K562 (cell line): ENCODE measurements around the gene TARS2. TPM values are rescaled to one million over a fixed set of nuclear protein-coding genes. Genes with fewer than 3 reads are reported as not detected.

Experiments
- ADNP ChIP-seq: fragments of 200-800 bp; sonication (Bioruptor generic); IDR thresholded peaks from 2 replicates; pipeline ENCODE4 v1.6.1; 2016; ENCODE audit warnings: missing genetic modification characterization, missing compliant biosample characterization
- CHD1 ChIP-seq: fragments of 200-600 bp; sonication (generic); IDR thresholded peaks from one replicate; pipeline ENCODE4 v1.6.1; 2012; ENCODE audit warnings: mild to moderate bottlenecking, moderate library complexity, low read length, inconsistent platforms
- ELF4 ChIP-seq: fragments of 450-650 bp; formaldehyde crosslinking; IDR thresholded peaks from 2 replicates; pipeline ENCODE4 v1.4.0; 2022; ENCODE audit warnings: missing genetic modification characterization
- KAT2B ChIP-seq: IDR thresholded peaks from one replicate; pipeline ENCODE4 v1.6.1; 2012; ENCODE audit warnings: low read depth, mild to moderate bottlenecking, control low read depth, inconsistent platforms, low read length, moderate library complexity
- KAT7 ChIP-seq: sonication (generic); formaldehyde crosslinking; IDR thresholded peaks from 2 replicates; pipeline ENCODE4 v1.8.0; 2022; ENCODE audit warnings: missing genetic modification reagents, mild to moderate bottlenecking, borderline replicate concordance
- MTA3 ChIP-seq: fragments of 450-650 bp; formaldehyde crosslinking; IDR thresholded peaks from 2 replicates; pipeline ENCODE4 v1.6.1; 2017; ENCODE audit warnings: mild to moderate bottlenecking, borderline replicate concordance
- NEUROD1 ChIP-seq: fragments of 150-350 bp; IDR thresholded peaks from 2 replicates; pipeline ENCODE4 v1.6.1; 2014; ENCODE audit warnings: borderline replicate concordance, low read length, low read depth; ENCODE audit not compliant: partially characterized antibody
- TAL1 ChIP-seq: fragments of 450-650 bp; IDR thresholded peaks from 2 replicates; pipeline ENCODE4 v1.6.1; 2016; ENCODE audit warnings: mild to moderate bottlenecking
- ZC3H4 ChIP-seq: sonication (generic); formaldehyde crosslinking; IDR thresholded peaks from 2 replicates; pipeline ENCODE4 v1.9.0; 2021; ENCODE audit warnings: missing genetic modification reagents, borderline replicate concordance
- ZNF143 ChIP-seq: sonication (generic); formaldehyde crosslinking; IDR thresholded peaks from 2 replicates; pipeline ENCODE4 v1.9.0; 2022; ENCODE audit warnings: mild to moderate bottlenecking, missing genetic modification reagents
- ZNF253 ChIP-seq: fragments of 250-450 bp; sonication (Bioruptor Pico); conservative IDR thresholded peaks from 2 replicates; pipeline ENCODE4 v1.6.1; 2021; ENCODE audit warnings: mild to moderate bottlenecking
- ZNF354B ChIP-seq: fragments of 250-450 bp; sonication (Bioruptor Pico); IDR thresholded peaks from 2 replicates; pipeline ENCODE4 v1.4.0; 2020
- polyA plus RNA-seq, 8 experiments: library from polyadenylated mRNA; depleted of rRNA in 4 of 8; stranded (reverse) in 5 of 8; unstranded in 3 of 8; fragments of >200 nt; fragmentation: Nextera tagmentation in 2 of 8; fragmentation: Illumina TruSeq in 1 of 8; extraction: Ambion mirVana in 2 of 8; extraction: Trizol in 1 of 8; gene quantifications; 2 replicates each; pipeline versions ENCODE4 v1.2.1 to v1.2.3, GENCODE V29; 2011 to 2014; ENCODE audit warnings: inconsistent platforms in 1 of 8, missing spikeins in 1 of 8
- total RNA-seq, 7 experiments: library from RNA; depleted of rRNA in 6 of 7; stranded (reverse); fragments of >200 nt in 6 of 7; fragmentation: Illumina TruSeq in 2 of 7; extraction: Trizol in 2 of 7; gene quantifications; 2 replicates each; pipeline versions ENCODE4 v1.2.1 to v1.2.3, GENCODE V29; 2011 to 2021; ENCODE audit warnings: low replicate concordance in 1 of 7
- TF ChIP-seq, protein P1 (sequence below): sonication (generic); formaldehyde crosslinking; IDR thresholded peaks from 2 replicates; pipeline ENCODE4 v1.8.0; 2022; ENCODE audit warnings: missing genetic modification reagents, mild to moderate bottlenecking, borderline replicate concordance
- TF ChIP-seq, protein P2 (sequence below), 2 experiments: fragments of 450-650 bp; conservative IDR thresholded peaks; 2 replicates each; pipeline ENCODE4 v1.6.1; 2017; ENCODE audit warnings: mild to moderate bottlenecking in 2 of 2, moderate library complexity in 2 of 2
- TF ChIP-seq, protein P3 (sequence below): fragments of 450-650 bp; formaldehyde crosslinking; IDR thresholded peaks from 2 replicates; pipeline ENCODE4 v1.4.0; 2020; ENCODE audit warnings: mild to moderate bottlenecking, mixed read lengths
- TF ChIP-seq, protein P4 (sequence below): fragments of 450-650 bp; IDR thresholded peaks from 2 replicates; pipeline ENCODE4 v1.6.1; 2017; ENCODE audit warnings: antibody characterized with exemption, mild to moderate bottlenecking

TARS2 gene
- total and polyA plus RNA-seq, 9 of the 15 experiments (the other 6 are each of a cell fraction or from before 2014, with no cell fraction given): 17.0 to 64.2 (median 39.4) TPM

DNA sequence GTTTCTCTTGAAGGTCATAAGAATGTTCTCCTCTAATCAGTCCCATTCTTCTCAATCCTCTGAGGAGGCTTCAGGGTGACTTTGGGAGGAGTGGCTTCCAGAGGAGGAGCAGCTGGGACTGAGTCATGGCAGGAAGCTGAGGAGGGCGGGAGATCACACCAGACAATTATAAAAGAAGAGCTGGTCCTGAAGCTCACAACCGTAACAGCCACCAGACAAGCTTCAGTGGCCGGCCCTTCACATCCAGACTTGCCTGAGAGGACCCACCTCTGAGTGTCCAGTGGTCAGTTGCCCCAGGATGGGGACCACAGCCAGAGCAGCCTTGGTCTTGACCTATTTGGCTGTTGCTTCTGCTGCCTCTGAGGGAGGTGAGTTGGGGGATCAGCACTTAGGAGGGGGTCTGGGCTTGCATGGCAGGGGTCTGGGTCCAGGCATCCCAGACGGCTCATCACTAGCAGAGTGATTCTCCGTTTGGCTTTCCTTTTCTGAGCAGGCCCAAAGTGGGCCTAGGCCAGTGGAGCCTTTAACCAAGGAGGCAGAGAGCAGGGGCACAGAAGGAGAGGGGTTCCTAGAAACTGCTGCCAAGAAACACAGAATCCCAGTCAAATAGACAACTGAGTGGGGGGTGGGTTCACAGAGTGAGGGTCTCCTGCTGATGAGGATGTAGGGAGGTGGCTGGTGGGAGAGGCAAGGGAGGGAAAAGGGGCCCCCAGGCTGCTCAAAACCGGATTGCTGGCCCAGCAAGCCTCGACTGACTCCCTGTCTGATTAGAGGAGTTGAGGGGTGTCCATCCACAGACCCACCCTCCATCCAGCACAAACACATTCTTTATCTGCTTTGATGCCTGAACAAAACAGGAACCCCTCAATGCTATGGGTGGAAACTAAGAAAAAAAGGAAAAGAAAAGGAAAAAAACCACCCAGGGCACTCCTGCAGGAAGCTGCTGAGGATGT, 21.0 kb downstream of the TARS2 start, which contains the start of gene ECM1 (continued):
- no peak for TF ChIP-seq TAL1
- TF ChIP-seq, protein P1, sequence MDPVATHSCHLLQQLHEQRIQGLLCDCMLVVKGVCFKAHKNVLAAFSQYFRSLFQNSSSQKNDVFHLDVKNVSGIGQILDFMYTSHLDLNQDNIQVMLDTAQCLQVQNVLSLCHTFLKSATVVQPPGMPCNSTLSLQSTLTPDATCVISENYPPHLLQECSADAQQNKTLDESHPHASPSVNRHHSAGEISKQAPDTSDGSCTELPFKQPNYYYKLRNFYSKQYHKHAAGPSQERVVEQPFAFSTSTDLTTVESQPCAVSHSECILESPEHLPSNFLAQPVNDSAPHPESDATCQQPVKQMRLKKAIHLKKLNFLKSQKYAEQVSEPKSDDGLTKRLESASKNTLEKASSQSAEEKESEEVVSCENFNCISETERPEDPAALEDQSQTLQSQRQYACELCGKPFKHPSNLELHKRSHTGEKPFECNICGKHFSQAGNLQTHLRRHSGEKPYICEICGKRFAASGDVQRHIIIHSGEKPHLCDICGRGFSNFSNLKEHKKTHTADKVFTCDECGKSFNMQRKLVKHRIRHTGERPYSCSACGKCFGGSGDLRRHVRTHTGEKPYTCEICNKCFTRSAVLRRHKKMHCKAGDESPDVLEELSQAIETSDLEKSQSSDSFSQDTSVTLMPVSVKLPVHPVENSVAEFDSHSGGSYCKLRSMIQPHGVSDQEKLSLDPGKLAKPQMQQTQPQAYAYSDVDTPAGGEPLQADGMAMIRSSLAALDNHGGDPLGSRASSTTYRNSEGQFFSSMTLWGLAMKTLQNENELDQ (CRISPR knock-in tag): no peak
- TF ChIP-seq ADNP (tag): no peak
- no peak for TF ChIP-seq ZNF143 (CRISPR knock-in tag)
- TF ChIP-seq ZC3H4 (CRISPR knock-in tag): peak; percentile 16; the same call in 1 of the 2 replicates
- TF ChIP-seq, protein P2, sequence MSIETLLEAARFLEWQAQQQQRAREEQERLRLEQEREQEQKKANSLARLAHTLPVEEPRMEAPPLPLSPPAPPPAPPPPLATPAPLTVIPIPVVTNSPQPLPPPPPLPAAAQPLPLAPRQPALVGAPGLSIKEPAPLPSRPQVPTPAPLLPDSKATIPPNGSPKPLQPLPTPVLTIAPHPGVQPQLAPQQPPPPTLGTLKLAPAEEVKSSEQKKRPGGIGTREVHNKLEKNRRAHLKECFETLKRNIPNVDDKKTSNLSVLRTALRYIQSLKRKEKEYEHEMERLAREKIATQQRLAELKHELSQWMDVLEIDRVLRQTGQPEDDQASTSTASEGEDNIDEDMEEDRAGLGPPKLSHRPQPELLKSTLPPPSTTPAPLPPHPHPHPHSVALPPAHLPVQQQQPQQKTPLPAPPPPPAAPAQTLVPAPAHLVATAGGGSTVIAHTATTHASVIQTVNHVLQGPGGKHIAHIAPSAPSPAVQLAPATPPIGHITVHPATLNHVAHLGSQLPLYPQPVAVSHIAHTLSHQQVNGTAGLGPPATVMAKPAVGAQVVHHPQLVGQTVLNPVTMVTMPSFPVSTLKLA (conservative IDR thresholded peaks at IDR 0.05): no peak
- TF ChIP-seq ZNF253 (CRISPR knock-in tag): no peak
- no peak for TF ChIP-seq KAT7 (CRISPR knock-in tag)
- TF ChIP-seq ZNF354B (CRISPR knock-in tag): no peak
- no peak for TF ChIP-seq KAT2B
- no peak for TF ChIP-seq ELF4
- TF ChIP-seq, protein P3, sequence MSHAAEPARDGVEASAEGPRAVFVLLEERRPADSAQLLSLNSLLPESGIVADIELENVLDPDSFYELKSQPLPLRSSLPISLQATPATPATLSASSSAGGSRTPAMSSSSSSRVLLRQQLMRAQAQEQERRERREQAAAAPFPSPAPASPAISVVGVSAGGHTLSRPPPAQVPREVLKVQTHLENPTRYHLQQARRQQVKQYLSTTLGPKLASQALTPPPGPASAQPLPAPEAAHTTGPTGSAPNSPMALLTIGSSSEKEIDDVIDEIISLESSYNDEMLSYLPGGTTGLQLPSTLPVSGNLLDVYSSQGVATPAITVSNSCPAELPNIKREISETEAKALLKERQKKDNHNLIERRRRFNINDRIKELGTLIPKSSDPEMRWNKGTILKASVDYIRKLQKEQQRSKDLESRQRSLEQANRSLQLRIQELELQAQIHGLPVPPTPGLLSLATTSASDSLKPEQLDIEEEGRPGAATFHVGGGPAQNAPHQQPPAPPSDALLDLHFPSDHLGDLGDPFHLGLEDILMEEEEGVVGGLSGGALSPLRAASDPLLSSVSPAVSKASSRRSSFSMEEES (CRISPR knock-in tag): no peak
- no peak for TF ChIP-seq NEUROD1
- TF ChIP-seq, protein P4, sequence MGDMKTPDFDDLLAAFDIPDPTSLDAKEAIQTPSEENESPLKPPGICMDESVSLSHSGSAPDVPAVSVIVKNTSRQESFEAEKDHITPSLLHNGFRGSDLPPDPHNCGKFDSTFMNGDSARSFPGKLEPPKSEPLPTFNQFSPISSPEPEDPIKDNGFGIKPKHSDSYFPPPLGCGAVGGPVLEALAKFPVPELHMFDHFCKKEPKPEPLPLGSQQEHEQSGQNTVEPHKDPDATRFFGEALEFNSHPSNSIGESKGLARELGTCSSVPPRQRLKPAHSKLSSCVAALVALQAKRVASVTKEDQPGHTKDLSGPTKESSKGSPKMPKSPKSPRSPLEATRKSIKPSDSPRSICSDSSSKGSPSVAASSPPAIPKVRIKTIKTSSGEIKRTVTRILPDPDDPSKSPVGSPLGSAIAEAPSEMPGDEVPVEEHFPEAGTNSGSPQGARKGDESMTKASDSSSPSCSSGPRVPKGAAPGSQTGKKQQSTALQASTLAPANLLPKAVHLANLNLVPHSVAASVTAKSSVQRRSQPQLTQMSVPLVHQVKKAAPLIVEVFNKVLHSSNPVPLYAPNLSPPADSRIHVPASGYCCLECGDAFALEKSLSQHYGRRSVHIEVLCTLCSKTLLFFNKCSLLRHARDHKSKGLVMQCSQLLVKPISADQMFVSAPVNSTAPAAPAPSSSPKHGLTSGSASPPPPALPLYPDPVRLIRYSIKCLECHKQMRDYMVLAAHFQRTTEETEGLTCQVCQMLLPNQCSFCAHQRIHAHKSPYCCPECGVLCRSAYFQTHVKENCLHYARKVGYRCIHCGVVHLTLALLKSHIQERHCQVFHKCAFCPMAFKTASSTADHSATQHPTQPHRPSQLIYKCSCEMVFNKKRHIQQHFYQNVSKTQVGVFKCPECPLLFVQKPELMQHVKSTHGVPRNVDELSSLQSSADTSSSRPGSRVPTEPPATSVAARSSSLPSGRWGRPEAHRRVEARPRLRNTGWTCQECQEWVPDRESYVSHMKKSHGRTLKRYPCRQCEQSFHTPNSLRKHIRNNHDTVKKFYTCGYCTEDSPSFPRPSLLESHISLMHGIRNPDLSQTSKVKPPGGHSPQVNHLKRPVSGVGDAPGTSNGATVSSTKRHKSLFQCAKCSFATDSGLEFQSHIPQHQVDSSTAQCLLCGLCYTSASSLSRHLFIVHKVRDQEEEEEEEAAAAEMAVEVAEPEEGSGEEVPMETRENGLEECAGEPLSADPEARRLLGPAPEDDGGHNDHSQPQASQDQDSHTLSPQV: peak; percentile 68; the same call in 1 of the 2 replicates
- 0 out of 2 replicates have a peak, but pooled peaks have one; percentile 19 for TF ChIP-seq MTA3
- no peak for TF ChIP-seq CHD1
